ENCODE measurements around the gene RBM8A.

The RBM8A gene

DNA sequence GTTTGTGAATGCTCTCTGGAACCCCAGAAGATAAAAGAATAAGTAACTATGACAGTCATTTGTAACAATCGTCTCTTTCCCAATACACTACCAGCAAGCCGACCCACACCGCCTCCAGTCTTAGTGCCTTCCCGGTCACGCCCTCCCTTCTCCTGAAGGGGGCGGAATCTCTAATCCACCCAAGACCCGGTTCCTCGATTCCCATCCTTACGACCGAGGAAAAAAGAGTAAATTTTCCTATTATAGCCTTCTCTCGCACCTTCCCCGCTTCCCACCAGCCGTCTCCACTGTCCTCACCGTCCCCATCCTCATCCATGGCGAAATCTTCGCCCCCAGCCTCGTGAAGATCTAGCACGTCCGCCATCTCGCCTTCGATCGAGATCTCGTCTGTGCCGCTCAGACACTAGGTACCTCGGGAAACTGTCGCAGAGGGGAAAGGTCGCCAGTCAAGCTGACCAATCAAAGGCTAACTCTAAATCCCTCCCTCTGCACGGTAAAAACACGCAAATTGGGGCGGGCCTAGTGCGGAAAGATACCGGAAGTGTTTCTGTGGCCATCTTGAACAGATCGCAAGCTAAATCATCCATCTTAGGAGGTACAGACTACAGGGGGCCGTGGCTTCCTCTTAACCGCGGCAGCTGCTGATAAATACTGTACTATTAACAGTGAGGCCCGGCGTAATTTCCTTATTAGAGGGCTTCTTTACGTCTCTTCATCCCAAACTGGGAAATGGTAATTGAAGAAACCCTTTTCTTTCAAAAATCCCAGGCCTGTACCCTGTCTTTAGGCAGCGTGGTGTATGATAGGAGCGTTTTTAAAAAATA is at the start of gene RBM8A:
Gene RBM8A (minus strand): TSS at position 422 of the 824 bp plus-strand sequence. CDS start 58 bp downstream, at position 364.
- DNase-seq (ENCODE audit: low read depth in 3 of 3) = peak; percentile 81 to 92 (median 84)

DNA sequence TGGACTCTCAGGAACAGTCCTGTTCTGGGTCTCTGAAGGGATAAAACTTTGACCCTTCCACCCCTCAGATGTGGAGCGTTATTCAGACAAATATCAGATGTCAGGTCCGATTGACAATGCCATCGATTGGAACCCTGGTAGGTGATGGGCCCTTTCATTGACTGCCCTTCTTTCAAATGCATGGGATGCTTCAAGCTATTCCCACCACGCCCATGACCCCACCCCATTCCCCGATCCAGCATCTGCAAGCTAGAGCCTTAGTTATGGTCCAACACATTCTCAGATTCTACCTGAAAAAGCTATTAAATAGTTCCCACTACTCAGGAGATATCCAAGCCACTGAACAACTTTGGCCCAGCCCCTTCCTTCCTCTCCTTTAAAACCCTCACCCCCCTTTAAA is 49.7 kb upstream of the RBM8A start:
- no peak for DNase-seq (ENCODE audit: low read depth in 3 of 3)

DNA sequence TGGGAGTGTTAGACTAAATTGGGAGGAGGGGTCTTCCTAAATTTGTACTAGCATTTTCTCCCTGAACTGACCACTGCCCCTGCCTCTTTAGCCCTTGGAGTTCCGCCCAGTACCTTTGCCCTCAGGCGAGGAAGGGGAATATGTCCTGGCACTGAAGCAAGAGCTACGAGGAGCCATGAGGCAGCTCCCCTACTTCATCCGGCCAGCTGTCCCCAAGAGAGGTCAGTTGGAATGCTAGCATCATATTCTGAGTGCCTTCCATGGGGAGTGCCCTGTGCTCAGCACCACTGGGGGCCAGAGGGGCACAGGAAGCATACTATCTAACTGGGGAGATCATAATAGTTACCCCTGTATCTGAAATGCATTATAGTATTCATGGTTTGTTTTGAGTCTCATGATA is 47.9 kb upstream of the RBM8A start:
- no peak for DNase-seq (ENCODE audit: low read depth in 3 of 3)

DNA sequence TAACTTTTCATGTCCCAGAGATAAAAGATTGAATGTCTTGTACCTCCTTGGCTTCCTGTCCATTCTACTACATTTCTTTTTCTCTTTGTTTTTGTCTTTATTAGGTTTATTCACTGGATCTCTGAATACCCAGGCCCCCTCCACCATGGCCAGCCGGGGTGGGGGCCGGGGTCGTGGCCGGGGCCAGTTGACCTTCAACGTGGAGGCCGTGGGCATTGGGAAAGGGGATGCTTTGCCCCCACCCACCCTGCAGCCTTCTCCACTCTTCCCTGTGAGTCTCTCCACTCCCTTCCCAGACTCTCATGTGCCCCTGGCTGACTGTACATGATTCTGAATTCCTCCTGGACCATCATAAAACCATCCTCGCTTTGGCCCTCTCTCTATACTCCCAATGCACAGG is 47.4 kb upstream of the RBM8A start:
- no peak for DNase-seq (ENCODE audit: low read depth in 3 of 3)

DNA sequence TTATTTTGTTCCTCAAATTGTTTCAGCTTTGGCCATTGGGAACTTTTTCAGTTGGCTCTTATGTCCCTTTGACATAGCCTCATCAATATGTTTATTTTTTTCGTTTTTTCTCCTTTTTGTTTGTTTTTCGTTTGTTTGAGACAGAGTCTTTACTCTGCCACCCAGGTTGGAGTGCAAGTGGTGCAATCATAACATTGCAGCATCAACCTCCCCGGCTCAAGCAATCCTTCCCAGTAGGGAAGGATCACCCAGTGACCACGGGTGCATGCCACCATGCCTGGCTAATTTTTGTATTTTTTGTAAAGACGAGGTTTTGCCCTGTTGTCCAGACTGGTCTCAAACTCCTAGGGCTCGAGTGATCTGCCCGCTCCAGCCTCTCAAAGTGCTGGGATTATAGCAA is 45.3 kb upstream of the RBM8A start:
- DNase-seq (ENCODE audit: low read depth in 3 of 3) = no peak

DNA sequence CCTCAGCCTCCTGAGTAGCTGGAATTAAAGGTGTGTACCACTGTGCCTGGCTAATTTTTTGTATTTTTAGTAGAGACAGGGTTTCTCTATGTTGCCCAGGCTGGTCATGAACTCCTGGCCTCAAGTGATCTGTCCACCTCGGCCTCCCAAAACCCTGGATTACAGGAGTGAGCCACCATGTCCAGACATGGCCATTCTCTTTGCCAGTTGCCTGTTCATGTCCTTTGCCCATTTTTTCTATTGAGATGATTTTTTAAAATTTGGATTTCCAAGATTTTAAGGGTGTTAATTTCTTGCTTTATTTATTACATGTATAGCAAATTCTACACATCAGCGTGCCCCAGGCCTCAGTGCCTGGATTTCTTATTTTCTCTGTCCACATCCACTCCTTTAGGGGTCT is 40.0 kb upstream of the RBM8A start:
- DNase-seq (ENCODE audit: low read depth in 3 of 3) = no peak

DNA sequence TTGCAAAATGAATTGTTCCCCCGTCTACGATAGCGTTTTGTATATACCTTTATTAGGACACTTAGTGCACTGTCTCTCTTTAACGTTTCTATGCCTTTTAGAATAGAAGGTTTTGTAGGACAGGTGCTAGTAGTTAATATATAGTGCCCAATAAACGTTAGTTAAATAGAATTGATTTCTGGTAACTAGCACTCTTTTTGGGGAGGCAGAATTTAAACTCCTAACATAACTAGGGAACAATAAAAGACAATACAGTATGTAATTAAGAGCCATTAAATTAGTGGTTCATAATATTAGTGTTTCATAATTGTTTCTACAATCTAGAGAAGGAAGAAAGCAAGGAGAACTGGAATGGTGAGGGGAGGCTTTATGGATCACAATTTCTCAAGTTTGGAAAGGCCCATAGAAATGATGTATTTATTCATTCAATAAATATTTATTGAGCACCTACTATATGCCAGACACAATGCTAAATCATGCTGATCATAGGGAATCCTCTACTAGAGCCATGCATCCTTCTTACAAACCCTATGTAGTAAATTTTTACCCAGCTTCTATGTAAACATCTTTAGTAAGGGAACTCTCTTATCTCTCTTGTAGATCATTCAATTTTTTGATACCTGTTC is 37.9 kb upstream of the RBM8A start:
- DNase-seq (ENCODE audit: low read depth in 3 of 3) = no peak

DNA sequence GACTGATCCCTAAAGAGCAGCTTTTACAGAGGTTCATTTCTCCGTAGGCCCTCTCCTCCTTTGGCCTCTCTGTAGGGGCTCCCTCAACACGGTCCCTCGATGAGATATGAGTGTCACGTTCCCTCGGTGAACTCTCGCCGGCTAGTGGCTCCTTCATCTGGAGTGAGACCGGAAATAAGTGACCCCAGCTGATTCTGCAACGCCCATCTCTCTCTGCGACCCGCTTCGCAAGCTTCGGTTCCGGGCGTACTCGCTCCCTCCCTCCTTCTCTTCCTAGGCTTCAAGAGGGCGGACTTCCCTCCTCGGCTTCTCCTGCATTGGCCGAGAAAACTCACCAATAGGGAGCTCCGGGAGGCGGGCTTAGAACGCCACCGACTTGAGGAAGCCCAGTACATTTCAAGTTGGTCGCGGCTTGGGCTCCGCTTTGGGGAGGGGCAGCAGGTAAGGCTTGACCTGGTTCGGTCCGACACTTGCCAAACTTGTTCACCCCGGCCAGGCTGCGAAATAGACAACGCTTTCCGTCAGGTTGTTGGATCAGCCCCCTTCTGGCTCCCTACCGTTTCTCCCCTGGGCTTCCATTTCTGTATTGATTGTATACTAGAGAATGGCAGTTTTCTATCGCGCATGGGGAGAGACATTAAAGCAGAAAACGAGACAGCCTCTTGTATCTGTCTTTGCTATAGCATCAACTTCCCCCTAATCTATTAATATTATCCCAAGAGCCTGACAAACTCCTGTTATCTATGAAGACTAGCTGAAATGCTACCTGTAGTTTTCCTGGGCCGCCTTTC is 37.2 kb upstream of the RBM8A start, which contains the start of the genes ANKRD34A and POLR3GL:
Gene ANKRD34A (minus strand): TSS at position 248 of the 791 bp plus-strand sequence. CDS start 2,816 bp downstream, outside the sequence.
Gene POLR3GL (plus strand): TSS at position 363 of the 791 bp plus-strand sequence. CDS start 10,176 bp downstream, outside the sequence.
- peak; percentile 79 to 87 (median 86) for DNase-seq (ENCODE audit: low read depth in 3 of 3)

DNA sequence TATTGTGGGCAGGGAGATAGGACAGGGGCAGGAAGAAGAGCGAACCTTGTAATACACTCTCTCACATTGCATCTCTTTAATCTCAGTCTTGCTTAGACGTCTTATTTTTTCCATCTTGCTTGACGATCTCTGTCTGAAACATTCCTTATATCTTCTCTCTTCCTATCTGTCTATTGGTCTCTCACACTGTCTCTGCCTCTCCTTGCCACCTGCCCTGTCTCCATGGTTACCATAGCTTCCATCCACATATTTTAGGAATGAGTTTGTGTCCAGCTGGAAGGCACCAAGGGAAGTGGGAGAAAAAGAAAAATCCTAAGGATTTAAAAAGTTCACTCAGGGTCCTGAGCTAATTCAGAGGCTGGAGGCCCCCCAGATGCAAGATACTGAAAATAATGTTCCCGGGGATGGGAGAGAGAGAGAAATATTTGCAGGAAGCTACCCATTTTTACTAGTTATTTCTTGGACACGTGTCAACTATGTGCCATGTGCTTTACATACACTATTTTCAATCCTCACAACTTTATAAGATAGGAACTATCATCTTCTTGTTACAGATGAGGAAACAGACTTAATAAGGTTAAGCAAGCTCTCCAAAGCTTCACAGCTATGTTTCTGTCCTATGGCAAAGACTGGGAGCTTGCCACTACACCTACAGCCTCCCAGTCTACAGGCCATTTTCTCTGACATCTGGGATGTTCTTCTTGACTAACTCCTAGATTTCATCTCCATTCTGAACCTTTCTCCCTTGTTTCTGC is 36.2 kb upstream of the RBM8A start:
- DNase-seq (ENCODE audit: low read depth in 3 of 3) = no peak

DNA sequence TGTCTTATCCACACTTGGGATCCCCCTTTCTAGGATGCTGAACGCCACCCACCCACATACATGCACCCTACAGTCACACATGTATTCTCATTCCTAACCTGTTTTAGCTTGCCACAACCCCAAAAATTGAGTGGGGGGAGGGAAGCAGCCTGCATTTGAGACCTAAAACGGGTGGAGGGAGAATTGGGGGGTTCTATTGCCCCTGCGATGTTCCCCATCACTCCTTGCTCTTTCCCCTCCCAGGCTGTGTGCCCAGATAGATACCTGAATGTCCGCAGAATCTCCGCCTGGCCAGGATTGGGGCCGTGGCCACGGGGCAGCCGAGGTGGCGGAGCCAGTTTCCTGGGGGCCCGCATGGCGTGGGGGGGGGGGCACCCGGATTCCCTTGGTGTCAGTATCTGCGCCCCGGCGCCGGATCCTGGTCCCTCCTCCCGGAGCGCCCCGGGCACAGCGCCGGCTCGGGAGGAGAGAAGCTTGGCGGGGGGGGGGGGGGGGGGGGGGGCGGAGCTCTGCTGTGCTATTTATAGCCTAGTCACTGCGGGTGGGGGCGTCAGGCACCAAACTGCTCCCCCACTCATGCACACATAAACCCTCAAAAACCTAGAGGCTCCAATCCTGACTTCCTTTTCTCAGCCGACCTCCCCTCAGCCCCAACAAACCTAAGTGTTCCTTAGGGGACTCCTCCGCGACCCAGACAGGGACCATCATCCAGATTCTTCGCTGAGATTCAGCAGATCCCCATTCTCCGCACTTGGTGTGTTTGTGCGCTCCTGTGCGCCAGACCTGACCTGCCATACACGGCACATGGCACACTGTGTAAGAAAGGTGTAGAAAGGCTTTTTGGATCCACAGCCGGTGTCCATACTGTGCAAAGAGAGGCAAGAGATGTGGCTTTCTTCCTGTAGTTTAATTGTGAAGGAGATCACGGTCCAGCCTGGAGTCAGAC is 35.1 kb upstream of the RBM8A start:
- no peak for DNase-seq (ENCODE audit: low read depth in 3 of 3)

DNA sequence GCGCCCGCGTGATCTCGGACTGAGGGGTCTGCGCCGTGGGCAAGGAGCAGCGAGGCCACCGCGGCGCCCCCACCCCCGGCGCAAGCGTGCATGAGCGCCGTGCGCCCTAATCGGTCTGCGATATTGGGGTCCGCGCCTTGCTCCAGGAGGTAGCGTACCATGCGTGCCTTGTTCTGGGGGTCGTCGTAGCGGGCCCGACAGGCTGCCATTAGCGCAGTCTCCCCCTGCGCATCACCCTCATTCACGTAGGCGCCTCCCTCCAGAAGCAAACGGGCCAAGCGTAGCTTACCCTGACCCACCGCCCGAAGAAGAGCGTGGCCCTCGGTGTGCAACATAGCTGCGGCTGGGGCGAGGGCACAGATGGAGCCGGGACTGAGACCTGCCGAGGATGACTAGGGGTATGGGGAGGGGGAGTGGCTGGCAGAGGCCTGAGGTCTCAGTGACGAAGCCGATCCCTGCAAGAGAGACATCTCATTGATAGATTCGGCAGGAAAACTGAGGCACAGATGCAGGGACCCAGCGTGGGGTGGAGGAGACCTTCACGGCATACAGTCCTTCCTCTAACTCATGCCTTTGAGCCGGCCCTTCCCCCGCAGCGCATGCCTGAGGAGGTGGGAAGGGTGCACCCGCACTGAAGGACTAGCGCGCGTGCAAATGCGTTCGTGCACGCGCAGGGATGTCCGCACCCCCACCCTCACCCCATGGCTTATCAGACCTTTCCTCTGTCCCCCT is 34.3 kb upstream of the RBM8A start:
- peak in 1 of 3 donors; percentile 55 for DNase-seq (ENCODE audit: low read depth in 3 of 3)

DNA sequence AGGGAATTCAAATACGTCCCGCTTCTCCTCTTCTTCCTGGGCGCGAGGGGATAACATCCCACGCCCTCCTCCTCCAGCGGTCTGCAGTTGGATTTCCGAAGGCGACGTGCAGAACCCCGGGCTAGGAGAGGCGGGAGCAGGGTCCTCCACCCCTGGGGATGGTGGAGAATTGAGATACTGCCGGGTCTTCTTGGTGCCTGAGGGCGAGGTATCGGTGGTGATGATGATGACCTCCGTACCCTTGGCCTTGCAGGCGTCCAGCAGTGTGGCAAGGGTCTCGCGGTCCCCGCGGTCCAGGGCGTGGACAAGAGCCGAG is 33.8 kb upstream of the RBM8A start:
- no peak for DNase-seq (ENCODE audit: low read depth in 3 of 3)

DNA sequence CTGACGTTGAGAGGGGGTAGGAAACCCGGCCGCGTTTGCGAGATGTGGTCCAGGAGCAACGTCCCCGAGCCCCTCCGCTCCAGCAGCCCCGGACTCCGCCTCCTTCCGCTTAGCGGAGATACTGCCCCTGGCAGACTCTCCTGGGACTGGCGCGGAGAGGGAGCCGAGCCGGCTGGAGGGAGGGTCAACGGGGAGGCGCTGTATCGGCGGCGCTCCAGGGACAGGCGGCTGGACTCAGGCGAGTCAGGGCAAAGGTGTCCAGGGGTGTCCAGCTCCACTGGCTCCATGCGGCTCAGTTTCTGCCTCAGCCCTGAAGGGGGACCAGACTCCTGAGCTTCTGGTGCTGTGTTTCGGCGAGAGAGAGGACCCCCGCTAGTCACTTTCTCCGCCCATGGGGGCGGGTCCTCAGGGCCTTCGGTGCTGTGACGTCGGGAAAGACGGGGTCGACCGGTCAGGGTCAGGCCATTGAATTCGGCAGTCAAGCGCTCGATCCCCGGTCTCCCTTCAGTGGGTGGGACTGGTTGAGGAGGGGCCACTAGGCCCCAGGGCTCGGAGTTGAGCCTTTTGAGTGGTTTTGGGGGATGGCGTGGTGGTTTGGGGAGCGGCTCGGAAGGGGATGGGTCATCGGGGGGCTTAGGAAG is 33.3 kb upstream of the RBM8A start:
- DNase-seq (ENCODE audit: low read depth in 3 of 3) = no peak

DNA sequence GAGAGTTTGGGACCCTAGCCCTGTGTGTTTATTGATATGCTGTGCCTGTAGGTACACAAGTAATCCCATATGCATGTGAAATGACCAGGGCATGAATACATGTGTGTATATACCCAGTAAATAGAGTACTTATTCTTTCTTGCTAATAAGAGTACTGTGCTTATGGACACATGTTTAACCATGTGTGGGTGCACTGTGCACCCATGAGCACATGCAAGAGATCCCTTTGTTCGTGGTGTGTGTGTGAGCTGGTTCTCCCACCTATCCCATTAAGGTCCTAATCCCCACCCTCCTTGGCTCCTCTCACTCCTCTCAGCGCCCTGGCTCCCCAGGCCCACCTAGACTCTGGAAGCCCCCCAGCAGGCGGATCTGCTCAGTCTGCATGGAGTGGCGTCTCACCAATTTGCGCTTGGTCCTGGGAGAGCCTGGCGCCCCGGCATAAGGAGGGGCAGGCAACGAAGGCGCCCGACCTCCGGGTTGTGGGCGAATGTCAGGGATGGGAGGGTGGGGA is 32.7 kb upstream of the RBM8A start:
- no peak for DNase-seq (ENCODE audit: low read depth in 3 of 3)

DNA sequence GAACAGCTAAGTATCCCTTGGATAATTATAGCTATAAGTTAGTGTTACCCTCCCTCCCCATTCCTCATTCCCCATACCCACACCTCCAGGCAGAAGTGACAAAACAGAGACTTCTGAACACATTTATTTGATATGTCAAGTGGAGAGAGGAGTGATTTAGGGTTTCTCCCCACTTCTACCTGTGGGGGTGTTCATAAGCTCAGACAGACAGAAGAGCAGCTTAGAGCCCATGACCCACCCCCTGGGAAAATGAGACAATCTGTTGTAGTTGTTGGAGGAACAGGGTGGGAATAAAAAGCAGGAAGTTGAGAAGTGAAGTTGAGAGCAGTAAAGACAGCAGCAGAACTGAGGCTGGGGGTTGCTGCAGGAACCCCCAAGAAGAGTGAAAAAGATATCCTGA is 32.0 kb upstream of the RBM8A start:
- DNase-seq (ENCODE audit: low read depth in 3 of 3) = no peak

DNA sequence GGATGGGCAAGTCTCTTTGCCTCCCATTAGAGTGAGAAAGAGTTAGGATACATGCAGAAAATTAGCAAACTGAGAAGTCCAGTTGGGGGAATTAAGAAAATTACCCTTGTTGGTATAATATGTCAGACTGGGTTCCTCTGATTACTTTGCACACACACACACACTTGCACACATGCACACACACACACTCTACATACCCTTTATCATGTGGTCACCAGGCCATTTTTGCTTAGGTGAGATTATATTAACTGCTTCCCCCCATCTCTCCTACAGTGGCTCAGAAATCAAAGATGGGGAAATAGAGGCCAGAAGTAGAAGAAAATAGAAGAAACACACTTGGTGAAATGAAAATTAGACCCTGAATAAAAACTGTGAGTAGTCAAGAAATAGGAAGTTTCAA is 31.4 kb upstream of the RBM8A start:
- DNase-seq (ENCODE audit: low read depth in 3 of 3) = no peak

DNA sequence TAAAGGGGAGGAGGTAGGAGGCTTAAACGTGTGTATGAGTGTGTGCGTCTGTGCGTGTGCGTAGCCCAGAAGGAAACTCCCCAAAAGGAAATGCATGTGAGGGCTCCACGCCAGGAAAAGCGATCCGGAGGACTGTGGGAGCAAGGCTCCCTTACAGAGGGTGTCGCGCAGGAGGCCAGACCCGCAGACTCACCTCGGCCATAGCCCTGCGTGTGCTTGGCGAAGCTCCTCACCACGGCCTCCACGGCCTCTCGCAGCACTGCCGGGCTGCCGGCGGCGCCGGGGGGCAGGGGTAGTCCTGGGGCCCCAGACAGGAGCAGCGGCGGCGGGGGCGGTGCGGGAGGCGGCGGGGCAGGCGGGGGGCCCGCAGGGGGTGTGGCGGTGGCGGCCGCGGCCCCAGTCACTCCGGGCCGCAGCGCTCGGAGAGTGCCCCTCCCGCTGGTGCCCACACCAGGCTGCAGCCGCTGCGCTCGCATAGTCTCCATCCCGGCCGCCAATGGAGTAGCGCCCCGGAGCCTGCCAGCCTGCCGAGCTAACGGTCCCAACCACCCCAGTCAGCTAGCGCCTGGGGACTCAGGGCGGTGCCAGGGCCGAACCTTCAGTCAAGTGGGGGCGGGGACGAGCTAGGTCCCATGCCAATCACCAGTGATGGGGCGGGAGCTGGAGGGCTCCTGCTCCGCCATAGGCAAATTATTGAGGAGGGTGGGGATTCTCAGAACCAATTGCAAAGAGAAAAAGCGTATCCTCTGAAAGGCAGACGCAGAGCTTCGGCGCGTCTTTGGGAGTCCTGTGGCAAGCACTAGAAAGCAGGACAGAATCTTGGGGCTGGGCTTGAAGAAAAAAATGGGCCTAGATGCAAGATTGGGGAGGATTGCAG is 30.4 kb upstream of the RBM8A start, which contains the start of gene LIX1L:
Gene LIX1L (minus strand): TSS at position 575 of the 877 bp plus-strand sequence. CDS start 90 bp downstream, at position 485.
- DNase-seq (ENCODE audit: low read depth in 3 of 3) = peak; percentile 91 to 96 (median 94)
